Measurements from ENCODE around the gene ANXA6.

GRCh38 chr5:151130235-151130921, 27.2 kb downstream of the ANXA6 start:
- TF ChIP-seq, protein P1, sequence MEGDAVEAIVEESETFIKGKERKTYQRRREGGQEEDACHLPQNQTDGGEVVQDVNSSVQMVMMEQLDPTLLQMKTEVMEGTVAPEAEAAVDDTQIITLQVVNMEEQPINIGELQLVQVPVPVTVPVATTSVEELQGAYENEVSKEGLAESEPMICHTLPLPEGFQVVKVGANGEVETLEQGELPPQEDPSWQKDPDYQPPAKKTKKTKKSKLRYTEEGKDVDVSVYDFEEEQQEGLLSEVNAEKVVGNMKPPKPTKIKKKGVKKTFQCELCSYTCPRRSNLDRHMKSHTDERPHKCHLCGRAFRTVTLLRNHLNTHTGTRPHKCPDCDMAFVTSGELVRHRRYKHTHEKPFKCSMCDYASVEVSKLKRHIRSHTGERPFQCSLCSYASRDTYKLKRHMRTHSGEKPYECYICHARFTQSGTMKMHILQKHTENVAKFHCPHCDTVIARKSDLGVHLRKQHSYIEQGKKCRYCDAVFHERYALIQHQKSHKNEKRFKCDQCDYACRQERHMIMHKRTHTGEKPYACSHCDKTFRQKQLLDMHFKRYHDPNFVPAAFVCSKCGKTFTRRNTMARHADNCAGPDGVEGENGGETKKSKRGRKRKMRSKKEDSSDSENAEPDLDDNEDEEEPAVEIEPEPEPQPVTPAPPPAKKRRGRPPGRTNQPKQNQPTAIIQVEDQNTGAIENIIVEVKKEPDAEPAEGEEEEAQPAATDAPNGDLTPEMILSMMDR (IDR thresholded peaks at IDR 0.05), result no peak
- no peak for TF ChIP-seq POLR2A (IDR thresholded peaks at IDR 0.05)

All from esophagus squamous epithelium (tissue), 4 donors.